ACHN (cell line): ENCODE measurements around the gene OPN4.
A peak's percentile ranks its signal among the peaks of the same experiment; 100 is the strongest.
"Not testable (repeated sequence)": the region's sequence is repeated elsewhere in the genome, so short reads cannot be mapped to it uniquely, and the experiment has no call there.

Experiments used
- DNase-seq: peaks from one replicate; pipeline ENCODE4 v3.0.0-alpha.2; 2015
- in situ Hi-C: cut with HindIII; loops from 2 replicates; pipeline ENCODE4 v1.10.0; 2017; ENCODE audit warnings: low sequenced_read_pairs, low pct_ligation_motif_present, low pct_unique_long_range_greater_than_20kb

OPN4 gene, protein sequence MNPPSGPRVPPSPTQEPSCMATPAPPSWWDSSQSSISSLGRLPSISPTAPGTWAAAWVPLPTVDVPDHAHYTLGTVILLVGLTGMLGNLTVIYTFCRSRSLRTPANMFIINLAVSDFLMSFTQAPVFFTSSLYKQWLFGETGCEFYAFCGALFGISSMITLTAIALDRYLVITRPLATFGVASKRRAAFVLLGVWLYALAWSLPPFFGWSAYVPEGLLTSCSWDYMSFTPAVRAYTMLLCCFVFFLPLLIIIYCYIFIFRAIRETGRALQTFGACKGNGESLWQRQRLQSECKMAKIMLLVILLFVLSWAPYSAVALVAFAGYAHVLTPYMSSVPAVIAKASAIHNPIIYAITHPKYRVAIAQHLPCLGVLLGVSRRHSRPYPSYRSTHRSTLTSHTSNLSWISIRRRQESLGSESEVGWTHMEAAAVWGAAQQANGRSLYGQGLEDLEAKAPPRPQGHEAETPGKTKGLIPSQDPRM

GRCh38 chr10:86654411-86655172 lies at the start of gene OPN4:
TSS of gene OPN4 (plus strand) at chr10:86654547. CDS start at chr10:86654784, 237 bp downstream.
- in situ Hi-C loops: no loop called here
- DNase-seq: peak; percentile 82

- DNase-seq: no peak
- in situ Hi-C loops: no loop called here
Observed at GRCh38 chr10:86607674-86608073, 46.7 kb upstream of the OPN4 start.

GRCh38 chr10:86609920-86610319 lies 44.4 kb upstream of the OPN4 start:
- DNase-seq: no peak
- in situ Hi-C loops: no loop called here

GRCh38 chr10:86611386-86611785 lies 43.0 kb upstream of the OPN4 start:
- in situ Hi-C loops: no loop called here
- no peak for DNase-seq

- no peak for DNase-seq
- in situ Hi-C loops: no loop called here
Observed at GRCh38 chr10:86613096-86613495, 41.3 kb upstream of the OPN4 start.

DNA sequence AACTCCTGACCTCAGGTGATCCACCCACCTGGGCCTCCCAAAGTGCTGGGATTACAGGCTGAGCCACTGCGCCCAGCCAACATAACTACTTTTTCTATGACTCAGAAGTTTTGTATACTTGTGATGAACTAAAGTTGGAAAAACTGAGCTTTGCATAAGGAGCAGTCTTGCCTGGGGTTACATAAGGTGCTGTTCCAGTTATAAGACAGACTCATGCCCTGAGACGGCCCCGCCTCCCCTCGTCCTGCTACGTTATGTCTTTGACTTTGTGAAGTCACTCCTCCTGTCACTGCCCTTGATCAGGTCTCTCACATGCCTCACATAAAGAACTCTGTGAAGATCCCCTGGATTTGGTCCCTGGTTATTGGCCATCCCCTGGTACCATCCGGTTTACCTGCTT lies 40.4 kb upstream of the OPN4 start:
- no peak for DNase-seq
- in situ Hi-C loops: no loop called here

DNA sequence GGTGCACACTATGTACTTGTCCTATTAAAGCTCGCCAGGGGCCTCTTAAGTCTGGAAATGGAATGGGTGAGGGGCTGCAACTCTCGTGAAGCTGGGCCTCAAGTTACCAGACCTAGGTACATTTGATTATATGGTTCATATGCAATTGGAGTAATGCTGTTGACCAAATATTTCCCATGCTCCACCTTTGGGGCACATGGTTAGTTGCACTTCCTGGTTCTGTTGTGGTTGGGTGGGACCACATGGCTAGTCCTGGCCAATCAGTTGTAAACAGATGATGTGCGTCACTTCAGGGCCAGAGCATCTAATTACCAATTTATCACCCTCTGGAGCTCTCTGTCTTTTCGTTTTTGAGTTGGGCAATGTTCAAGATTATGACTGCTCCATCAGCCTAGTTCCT lies 39.5 kb upstream of the OPN4 start:
- in situ Hi-C loops: no loop called here
- DNase-seq: no peak

DNA sequence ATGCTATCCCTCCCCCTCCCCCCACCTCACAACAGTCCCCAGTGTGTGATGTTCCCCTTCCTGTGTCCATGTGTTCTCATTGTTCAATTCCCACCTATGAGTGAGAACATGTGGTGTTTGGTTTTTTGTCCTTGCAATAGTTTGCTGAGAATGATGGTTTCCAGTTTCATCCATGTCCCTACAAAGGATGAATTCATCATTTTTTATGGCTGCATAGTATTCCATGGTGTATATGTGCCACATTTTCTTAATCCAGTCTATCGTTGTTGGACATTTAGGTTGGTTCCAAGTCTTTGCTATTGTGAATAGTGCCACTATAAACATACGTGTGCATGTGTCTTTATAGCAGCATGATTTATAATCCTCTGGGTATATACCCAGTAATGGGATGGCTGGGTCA lies 37.1 kb upstream of the OPN4 start:
- in situ Hi-C loops, DNase-seq: not testable (repeated sequence)

DNA sequence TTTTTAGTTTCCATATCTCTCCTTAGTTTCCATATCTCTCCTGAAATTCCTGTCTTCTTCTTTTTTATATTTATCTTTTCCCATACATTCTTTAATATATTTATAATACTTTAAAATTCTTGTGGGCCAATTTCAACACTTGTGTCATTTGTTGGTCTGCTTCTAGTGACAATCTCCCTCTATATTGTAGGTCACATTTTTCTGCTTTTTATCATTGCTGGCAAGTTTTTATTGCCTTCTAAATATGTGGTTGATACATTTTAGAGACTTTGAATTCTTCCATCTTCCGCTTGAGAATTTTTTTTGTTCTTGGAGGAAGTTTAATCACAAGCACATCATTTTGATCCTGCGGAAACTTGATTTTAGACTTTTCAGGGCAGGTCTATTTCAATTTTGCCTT lies 26.0 kb upstream of the OPN4 start:
- in situ Hi-C loops: no loop called here
- no peak for DNase-seq

DNA sequence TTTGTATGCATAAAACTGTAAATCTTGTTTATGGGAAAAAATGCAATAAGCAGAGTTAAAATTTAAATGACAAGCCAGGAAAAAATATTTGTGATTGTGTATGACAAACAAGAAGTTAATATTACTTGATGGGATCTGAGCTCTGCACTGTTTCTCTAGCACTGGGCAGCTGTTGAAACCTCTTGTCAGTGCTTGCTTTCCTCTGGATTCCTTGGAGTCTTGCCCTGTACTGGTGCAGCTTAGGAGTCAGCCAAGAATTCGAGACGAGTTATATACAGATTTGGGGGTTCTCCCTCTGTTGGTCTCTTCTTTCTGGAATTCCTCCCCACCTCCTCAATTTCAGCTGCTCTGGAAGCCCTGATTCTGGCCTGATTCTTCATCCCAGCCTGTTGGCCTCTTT lies 24.3 kb upstream of the OPN4 start:
- DNase-seq: no peak
- in situ Hi-C loops: no loop called here

DNA sequence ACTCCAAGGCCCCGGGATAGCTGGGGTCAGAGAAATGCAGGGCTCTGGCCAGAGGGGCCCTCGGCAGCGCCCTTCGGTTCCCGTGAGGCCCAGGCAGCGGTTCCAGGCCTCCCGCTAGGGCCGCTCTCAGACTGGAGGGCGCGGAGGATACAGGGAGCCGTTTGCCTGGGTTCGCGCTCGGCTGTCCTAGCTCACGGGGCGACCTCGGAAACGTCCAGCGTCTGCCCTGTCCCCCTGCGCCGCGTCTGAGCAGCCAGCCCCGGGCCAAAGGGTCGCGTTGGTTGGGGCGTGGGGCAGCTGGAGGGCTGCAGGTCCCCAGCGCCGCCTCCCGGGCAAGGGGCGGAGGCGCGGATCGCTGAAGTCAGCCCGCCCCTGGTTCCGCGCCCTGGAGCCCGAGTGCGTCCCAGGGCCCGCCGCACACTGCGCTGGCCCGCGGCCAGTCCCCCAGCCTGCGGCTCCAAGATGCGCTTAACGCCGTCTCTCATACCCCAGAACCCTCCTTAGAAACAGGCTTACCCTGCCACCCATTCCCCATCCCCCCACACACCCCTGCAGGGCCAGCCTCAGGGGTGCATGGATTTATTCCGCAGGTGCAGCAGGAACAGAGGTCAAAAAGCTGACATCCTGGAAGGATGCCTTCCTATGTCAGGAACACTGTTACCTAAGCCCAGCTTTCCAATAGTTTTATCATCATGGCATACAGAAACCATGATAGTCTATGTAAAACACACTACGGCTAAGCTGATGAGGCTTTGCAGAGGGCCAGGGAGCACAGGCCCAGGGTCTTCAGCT lies 22.1 kb upstream of the OPN4 start:
- DNase-seq: no peak
- in situ Hi-C loops: no loop called here

DNA sequence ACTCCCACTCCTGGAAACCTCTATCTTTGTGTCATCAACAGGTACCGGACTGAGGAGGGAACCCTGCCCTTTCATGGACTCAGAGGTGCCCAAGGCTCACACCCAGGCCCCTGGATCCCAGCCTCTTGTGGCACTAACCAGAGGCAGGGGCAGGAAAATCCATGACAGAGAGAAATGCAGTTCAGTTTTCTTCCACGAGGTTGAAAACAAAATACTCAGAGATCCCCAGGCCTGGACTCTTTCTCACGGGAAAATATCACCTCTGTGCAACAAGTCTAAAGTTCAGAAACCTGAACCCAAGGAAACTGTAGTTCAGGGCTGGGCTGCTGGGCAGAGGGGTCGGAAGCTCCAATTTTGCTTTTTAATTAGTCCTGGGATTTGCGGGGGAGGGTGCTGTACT lies 21.4 kb upstream of the OPN4 start:
- in situ Hi-C loops: no loop called here
- DNase-seq: no peak

DNA sequence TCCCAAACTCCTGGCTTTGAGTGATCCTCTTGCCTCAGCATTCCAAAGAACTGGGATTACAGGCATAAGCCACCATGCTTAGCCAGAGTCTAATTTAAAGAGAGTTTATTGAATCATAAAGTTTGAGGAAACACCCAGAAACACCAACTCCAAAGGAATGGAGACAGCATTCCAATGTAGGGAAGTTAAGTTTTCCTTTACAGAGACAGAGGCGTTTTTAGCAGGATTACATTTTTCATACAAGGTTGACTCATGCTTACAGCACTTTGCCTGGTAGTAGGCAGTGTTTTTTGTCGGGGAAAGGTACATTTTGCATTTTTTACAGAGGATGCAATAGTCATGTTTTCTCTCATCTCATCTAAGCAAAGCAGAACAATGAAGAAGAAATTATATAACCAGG lies 18.9 kb upstream of the OPN4 start:
- no peak for DNase-seq
- in situ Hi-C loops: no loop called here

DNA sequence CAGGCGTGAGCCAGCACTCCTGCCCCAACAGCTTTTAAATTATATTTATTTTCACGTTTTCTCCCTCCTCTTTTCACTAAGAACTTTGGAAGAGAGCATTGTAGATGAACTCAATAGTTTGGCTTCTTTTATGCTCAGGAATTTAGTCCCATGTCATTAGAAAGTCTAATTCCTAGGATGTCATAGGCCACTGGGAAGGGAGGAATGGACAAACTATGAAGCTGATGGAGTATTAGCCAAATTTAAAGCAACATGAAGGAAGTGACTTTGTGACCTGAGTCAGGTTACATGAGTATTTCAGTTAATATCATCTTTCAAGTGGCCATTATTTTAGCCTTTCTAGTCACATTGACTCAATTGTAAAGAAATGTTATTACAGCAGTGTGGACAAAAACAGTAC lies 18.0 kb upstream of the OPN4 start:
- in situ Hi-C loops: no loop called here
- no peak for DNase-seq

DNA sequence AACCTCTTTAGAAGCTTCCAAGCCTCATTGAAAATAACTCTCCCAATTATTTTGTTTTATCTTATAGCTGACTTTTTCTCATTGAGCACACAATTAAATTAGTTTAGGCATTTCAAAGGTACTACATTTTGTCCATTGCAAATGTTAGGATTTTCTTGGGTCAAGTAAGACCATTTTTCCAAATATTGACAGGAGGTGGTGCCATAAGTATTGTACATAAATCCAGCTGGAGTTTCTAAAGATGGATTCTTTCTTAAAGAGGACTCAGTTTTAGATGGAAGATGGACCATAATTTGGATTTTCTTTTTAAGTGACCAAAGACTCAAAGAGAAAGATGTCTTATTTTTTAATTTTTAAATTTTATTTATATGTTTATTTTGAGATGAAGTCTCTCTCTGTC lies 12.3 kb upstream of the OPN4 start:
- DNase-seq: no peak
- in situ Hi-C loops: no loop called here

GRCh38 chr10:86642499-86642898 lies 11.8 kb upstream of the OPN4 start:
- in situ Hi-C loops: no loop called here
- DNase-seq: peak; percentile 11

DNA sequence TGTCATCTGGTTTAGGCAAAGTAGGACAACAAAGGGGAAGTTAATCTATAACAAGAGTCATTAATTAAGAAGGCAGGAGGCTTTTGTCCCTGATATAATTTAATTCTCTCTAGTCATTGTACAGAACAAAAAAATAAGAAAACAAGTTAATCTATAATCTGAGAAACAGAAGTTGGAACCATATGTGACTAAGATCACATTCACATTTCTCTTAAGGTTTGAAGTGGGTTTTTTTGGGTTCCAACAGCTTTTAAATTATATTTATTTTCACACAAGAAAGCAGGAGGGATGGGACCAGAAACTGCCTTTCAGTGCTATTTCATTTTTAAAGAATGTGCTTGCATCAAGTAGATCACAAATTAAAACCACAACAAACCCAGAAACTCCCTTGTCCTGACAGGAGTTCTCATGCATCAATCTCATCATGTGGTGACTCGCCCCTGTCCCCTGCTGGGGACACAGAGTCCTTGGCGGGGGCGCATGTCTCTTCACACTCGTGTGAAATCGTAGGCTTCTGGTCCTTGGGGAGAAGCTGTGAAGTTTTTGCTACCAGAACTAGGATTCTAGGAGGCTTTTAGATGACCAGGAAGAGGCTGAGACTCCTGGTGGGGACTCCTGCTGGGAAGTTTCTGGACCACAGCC lies 10.1 kb upstream of the OPN4 start:
- DNase-seq: no peak
- in situ Hi-C loops: no loop called here

DNA sequence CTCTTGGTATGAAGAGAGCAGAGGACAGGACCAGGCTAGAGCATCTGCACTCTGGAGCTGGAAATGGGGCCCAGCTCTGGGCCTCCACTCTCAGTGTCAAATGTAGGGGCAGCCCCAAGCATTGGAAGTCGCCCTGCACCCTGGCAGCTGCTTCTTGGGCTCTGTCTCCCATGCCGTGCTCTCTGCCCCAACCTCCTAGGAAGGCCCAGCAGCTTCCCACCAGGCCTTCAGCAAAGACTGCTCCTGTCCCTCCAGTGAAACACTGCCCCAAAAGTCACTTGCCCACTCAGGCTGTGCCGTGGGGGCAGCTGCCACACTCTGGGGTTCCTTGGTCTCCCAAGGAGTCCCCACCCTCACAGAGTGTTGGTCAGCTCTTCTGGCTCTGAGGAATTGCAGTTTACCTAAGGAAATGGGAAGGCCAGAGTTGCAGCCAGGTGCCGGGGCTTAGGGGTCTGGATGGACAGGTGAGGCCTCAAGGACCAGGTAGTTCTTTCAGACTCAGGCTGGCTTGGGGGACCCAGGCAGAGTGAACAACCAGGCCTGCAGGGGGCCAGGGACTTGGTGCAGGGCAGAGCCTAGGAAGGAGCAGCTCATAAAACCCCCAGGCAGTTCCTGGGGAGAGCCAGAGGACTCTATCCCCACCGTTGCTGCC lies 9.4 kb upstream of the OPN4 start:
- DNase-seq: no peak
- in situ Hi-C loops: no loop called here
